KOPT-K1 (cell line): ENCODE results near the gene ZNF69.
"Not testable (repeated sequence)": the region's sequence is repeated elsewhere in the genome, so short reads cannot be mapped to it uniquely, and the experiment has no call there.

Source experiments
- H3K27ac ChIP-seq: fragments of 200-600 bp; sonication (generic); 2 replicates; pipeline ENCODE4 v1.5.1; 2016; ENCODE audit warnings: antibody characterized with exemption, mild to moderate bottlenecking, low read depth, low read length; ENCODE audit not compliant: poor library complexity, severe bottlenecking
- H3K36me3 ChIP-seq: fragments of 200-600 bp; sonication (generic); 2 replicates; pipeline ENCODE4 v1.5.1; 2017; ENCODE audit warnings: antibody characterized with exemption, mild to moderate bottlenecking, low read length, moderate library complexity; ENCODE audit not compliant: insufficient read depth
- H3K9me3 ChIP-seq: fragments of 200-600 bp; sonication (generic); 2 replicates; pipeline ENCODE4 v1.5.1; 2017; ENCODE audit warnings: antibody characterized with exemption, low read length, mild to moderate bottlenecking; ENCODE audit not compliant: insufficient read depth, poor library complexity, severe bottlenecking

The ZNF69 gene

DNA sequence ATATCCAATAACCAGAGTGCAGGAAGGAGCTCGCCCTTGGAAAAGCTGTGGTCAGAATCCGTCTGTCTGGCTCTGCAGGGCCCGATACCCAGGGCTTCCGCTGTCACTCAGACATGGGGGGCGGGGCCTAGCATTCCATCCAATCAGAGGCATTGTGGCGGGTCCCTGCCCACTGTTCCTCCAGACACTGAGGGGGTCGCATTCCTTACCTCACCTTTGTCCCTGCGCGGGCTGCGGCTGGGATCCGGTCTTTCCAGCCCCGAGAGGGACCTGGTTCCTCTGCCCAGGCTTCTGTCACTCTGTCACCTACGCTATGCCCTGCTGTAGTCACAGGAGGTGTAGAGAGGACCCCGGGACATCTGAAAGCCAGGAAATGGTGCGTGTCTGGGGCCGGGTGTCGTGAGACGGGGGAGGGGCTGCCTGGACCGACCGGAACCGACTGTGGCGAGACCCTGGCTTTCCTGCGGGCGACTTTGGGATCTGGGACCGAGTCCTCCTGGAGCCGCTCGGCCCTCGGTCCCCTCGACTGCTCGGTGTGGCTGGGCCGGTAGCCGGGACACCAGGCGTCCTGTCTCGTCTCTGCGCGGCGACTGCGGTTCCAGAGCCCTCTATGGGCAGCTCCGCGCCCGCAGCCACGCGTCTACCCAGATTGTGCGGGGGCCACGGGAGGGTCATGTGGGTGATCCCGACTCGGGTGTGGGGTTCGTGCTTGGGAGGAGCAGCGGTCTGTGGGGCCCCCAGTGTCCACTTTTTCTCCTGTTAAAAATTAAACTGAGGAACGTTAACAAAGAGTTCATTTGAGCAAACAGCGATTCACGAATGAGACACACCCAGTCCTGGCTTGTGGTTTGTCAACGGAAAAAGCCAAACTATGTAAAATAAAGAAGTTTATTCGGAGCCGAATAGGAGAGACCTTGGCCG, at the start of gene ZNF69:
Gene ZNF69, plus strand, starts transcription at position 172 of the 921 bp plus-strand sequence. Its CDS starts 142 bp downstream, at position 314.
- H3K36me3 ChIP-seq: no peaks in the 10 kb centered on the region
- H3K9me3 ChIP-seq: peaks cover 3% of the 10 kb centered on the region
- peak within 1 kb of the TSS; percentile 77 for H3K27ac ChIP-seq

DNA sequence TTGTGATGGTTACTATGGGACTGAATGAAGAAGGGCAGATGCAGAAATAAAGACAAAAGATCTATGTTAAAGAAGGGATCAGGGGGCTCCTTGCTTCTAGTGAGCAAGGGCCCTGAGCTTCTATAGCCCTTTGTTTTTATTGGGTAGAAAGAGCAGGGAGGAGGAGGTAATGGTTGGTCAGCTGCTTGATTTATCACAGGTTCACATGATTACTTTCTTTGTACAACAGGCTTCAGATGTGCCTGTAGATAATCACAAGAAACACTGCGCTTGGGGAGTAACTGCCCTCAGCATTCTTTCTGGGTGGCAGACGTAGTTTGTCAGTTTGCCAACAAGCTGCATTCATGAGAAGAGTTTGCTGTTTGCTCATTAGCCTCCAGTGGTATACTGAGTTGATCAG, 43.9 kb upstream of the ZNF69 start:
- H3K36me3 ChIP-seq: no peaks in the 10 kb centered on the region
- peaks cover 3% of the 10 kb centered on the region for H3K9me3 ChIP-seq
- no peak overlapping the region for H3K27ac ChIP-seq

DNA sequence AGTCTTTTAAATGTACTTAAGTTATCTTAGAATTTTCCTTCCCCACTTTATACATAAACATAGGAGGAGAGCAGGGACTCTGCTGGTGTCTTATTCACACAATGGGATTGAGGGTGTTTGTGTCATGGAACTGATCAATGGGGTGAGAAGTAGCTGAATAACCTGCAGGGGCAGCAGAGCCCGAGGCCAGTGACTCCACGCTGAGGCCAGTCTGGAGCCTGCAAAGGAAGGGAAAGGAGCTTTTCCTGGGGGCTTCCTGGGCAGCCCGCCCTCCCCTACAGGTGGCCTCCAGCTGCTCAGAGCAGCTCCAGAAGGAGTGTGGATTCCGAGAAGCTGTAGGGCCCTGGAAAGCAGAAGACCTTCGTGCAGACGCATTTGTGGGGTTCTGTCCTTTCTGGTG, 40.0 kb upstream of the ZNF69 start:
- Histone ChIP-seq H3K9me3 (peaks cover 27% of the 10 kb centered on the region), H3K36me3 (peaks cover 29% of the 10 kb centered on the region)
- H3K27ac ChIP-seq: not testable (repeated sequence)

DNA sequence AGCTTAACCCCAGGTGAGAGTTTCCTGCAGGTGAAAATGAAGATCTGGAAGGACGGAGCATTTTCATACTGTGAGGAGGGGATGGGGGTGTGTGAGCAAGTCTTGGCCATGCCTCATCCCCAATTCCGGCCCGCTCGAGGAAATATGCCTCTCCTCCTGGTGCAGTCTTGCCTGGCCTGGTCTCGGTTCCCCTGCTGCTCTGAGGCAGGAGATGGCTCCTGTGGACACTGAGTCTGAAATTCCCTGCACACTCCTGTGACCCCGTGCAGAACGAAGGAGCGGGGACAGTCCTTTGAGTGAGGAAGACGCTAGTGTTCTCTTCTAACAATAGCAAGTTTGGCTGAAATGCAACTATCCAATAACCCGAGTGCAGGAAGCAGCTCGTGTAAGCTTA, 39.4 kb upstream of the ZNF69 start:
- H3K27ac ChIP-seq: peak overlapping the region; percentile 83
- H3K36me3 ChIP-seq: peaks cover 34% of the 10 kb centered on the region
- H3K9me3 ChIP-seq: peaks cover 33% of the 10 kb centered on the region

DNA sequence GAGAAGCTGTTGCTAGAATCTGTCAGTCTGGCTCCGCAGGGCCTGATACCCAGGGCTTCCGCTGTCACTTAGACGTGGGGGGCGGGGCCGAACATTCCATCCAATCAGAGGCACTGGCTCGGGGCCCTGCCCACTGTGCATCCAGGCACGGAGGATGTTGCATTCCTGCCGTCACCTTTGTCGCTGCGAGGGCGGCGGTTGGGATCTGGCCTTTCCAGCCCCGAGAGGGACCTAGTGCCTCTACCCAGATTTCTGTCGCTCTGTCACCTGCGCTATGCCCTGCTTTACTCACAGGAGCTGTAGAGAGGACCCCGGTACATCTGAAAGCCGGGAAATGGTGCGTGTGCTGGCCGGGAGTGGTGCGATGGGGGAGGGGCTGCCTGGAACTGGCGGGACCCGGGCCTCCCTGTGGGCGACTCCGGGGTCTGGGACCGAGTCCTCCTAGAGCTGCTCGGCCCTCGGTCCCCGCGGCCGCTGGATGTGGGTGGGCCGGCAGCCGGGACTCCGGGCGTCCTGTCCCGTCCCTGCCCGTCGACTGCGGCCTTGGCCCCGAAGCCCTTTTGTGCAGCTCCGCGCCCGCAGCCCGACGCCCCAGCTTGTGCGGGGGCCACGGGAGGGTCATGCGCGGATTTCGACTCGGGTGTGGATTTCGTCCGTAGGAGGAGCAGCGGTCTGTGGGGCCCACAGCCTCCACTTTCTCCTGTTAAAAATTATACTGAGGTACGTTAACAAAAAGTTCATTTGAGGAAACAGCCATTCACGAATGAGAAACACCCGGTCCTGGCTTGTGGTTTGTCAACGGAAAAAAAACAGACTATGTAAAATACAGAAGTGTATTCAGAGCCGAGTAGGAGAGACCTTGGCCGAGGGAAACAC, 38.8 kb upstream of the ZNF69 start, which contains the start of gene ZNF439:
Gene ZNF439, plus strand, starts transcription at position 133 of the 876 bp plus-strand sequence. Its CDS starts 142 bp downstream, at position 275.
- Histone ChIP-seq H3K36me3 (peaks cover 41% of the 10 kb centered on the region), H3K9me3 (peaks cover 39% of the 10 kb centered on the region), H3K27ac (peak within 1 kb of the TSS; percentile 83)

DNA sequence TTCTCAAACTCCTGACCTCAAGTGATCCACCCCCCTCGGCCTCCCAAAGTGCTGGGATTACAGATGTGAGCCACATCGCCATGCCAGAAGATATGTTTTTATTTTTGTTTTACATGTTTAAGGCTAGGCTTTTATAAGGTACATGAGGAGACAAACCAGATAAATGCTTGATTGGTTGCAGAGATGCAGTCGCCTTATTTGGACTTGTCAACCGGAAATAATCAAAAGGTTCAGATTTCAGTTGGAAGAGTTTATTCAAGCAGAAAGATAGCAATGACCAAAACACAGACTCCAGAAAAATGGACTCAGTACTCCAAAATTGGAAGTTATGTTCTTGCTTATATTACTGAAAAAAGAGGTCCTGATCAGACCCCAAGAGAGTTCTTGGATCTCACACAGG, 37.3 kb upstream of the ZNF69 start:
- peaks cover 55% of the 10 kb centered on the region for H3K36me3 ChIP-seq
- H3K9me3 ChIP-seq: peaks cover 54% of the 10 kb centered on the region
- H3K27ac ChIP-seq: not testable (repeated sequence)

DNA sequence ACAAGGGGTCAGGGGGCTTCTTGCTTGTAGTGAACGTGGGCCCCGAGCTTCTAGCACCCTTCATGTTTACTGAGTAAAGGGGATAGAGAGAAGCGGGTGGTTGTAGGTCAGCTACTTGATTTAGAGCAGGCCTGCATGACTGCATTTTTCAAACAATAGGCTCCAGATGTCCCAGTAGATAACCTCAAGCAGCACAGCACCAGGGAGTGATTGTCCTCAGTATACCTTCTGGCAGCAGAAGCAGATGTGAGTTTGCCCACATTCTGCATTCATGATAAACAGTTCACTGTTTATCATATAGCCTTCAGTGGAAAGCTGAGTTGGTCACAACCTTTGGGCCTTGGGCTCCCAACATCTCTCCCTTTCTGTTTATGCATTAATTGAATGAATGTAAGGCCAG, 34.2 kb upstream of the ZNF69 start:
- peaks cover 85% of the 10 kb centered on the region for H3K36me3 ChIP-seq
- no peak overlapping the region for H3K27ac ChIP-seq
- H3K9me3 ChIP-seq: peaks cover 81% of the 10 kb centered on the region

DNA sequence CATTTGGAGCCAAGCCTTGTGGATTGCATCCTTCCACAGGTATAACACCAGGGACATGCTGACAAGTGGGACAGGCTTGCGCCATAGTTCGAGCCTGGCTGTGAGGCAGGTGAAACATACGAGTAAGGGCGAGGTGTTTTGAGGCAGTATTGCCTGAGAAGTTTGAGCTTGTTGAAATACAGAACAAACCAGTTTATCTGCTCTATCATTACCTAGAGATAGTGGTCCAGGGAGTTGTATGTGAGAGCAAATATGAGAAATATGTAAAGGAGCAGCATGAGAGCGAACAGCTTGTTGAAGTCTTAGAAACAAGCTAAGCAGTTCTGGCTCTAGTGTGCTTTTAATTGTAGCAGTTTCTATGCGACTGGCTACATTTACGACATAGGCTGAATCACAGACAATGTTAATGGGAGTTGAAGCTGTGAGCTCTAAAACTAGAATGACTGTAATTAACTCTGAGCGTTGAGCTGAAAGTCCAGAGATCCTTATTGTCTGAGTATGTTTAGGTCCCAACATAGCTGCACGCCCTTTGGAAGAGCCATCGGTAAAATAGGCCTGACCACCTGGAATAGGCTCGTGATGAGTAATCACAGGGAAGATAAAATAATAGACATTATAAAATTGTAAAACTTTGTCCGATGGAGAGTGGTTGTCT, 30.9 kb upstream of the ZNF69 start:
- Histone ChIP-seq H3K27ac (no peak overlapping the region), H3K9me3 (peaks cover 100% of the 10 kb centered on the region), H3K36me3 (peaks cover 99% of the 10 kb centered on the region)

DNA sequence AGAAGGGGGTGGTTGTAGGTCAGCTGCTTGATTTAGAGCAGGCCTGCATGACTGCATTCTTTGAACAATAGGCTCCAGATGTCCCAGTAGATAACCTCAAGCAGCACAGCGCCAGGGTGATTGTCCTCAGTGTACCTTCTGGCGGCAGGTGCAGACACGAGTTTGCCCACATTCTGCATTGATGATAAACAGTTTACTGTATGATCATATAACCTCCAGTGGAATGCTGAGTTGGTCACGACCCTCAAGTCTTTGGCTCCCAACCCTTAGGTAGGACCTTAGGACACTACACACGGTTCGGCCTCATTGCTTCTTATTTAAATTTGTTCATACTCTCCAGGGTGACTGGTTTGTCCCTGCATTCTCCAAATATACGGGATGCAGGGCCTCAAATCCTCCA, 26.9 kb upstream of the ZNF69 start:
- H3K9me3 ChIP-seq: peaks cover 100% of the 10 kb centered on the region
- peaks cover 98% of the 10 kb centered on the region for H3K36me3 ChIP-seq
- H3K27ac ChIP-seq: no peak overlapping the region

DNA sequence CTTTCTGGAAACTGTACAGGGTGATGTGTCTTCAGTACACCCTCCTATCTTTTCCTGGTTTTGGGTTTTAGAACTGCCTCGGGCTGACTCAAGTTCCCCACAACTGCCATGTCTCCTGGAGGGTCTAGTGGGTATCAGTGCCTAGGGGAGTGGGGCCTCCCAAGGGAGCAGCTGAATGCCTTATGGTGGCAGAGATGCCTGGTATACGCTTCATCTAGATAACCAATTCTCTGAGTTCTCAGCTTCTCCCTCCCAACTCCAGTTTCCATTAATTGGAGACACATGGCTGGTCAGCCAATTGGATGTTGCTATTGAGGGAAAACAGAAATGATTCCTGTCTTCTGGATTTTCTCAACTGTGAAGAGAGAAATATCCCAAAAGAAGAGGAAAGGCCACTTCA, 26.3 kb upstream of the ZNF69 start:
- H3K36me3 ChIP-seq: peaks cover 98% of the 10 kb centered on the region
- H3K27ac ChIP-seq: no peak overlapping the region
- peaks cover 100% of the 10 kb centered on the region for H3K9me3 ChIP-seq

DNA sequence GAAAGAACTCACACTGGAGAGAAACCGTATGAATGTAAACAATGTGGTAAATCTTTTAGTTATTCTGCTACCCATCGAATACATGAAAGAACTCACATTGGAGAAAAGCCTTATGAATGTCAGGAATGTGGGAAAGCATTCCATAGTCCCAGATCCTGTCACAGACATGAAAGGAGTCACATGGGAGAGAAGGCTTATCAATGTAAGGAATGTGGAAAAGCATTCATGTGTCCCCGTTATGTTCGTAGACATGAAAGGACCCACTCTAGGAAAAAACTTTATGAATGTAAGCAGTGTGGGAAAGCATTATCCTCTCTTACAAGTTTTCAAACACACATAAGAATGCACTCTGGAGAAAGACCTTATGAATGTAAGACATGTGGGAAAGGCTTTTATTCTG, 19.8 kb upstream of the ZNF69 start:
- H3K36me3 ChIP-seq: peaks cover 79% of the 10 kb centered on the region
- peaks cover 99% of the 10 kb centered on the region for H3K9me3 ChIP-seq
- H3K27ac ChIP-seq: not testable (repeated sequence)

DNA sequence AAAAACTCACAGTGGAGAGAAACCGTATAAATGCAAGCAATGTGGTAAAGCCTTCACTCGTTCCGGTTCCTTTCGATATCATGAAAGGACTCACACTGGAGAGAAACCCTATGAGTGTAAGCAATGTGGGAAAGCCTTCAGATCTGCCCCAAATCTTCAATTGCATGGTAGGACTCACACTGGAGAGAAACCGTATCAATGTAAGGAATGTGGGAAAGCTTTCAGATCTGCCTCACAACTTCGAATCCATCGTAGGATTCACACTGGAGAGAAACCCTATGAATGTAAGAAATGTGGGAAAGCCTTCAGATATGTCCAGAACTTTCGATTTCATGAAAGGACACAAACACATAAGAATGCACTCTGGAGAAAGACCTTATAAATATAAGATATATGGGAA, 19.4 kb upstream of the ZNF69 start:
- Histone ChIP-seq H3K27ac (no peak overlapping the region), H3K9me3 (peaks cover 98% of the 10 kb centered on the region), H3K36me3 (peaks cover 75% of the 10 kb centered on the region)

DNA sequence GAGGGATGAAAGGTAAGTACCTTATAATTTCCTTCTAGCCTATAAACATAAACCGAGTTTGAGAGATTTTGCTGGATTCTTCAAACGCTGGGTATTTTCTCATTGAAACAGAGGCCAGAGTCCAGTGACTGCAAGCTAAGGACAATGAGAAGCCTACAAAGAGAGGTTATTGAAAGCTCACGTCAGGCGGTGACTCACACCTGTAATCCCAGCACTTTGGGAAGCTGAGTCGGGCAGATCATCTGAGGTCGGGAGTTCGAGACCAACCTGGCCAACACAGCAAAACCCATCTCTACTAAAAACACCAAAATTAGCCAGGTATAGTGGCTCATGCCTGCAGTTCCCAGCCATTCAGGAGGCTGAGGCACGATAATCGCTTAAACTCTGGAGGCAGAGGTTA, 15.0 kb upstream of the ZNF69 start:
- Histone ChIP-seq H3K36me3 (peaks cover 30% of the 10 kb centered on the region), H3K9me3 (peaks cover 54% of the 10 kb centered on the region), H3K27ac (no peak overlapping the region)

DNA sequence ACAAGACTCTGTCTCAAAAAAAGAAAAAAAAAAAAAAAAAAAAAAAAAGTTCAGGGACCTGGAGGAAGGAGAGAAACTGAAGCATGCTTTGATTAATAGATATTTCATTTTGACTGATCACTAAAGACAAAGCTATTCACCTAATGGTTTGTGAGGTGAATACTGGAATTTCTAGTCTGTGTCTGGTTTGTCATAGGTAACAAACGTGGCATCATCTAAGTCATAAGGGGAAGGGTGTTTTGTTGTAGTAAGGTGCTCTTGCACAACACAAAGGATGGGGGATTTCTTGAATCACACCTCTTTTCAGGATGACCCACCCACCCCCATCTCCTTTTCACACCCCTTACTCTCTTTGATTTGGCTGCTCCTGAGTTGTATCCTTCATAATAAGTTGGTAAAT, 13.8 kb upstream of the ZNF69 start:
- peaks cover 19% of the 10 kb centered on the region for H3K36me3 ChIP-seq
- no peak overlapping the region for H3K27ac ChIP-seq
- H3K9me3 ChIP-seq: peaks cover 43% of the 10 kb centered on the region
